Smooth muscle cell (in vitro differentiated cells): ENCODE data around the gene PLAC1. TPM values are rescaled to one million over a fixed set of nuclear protein-coding genes. Genes with fewer than 3 reads are reported as not detected.
A peak's percentile ranks its signal among the peaks of the same experiment; 100 is the strongest.

Experiments
- DNase-seq: peaks from one replicate; lab custom pipeline; 2025; ENCODE audit not compliant: unreplicated experiment; lab: John Stamatoyannopoulos, UW
- H2AFZ ChIP-seq: fragments of 200-600 bp; sonication (generic); 2 replicates; pipeline ENCODE4 v1.6.0; 2016; ENCODE audit warnings: antibody characterized with exemption, low read depth, mild to moderate bottlenecking
- H3F3A ChIP-seq: fragments of 200-600 bp; sonication (generic); 2 replicates; pipeline ENCODE4 v1.6.0; 2017; ENCODE audit warnings: antibody characterized with exemption, low read depth
- H3K27ac ChIP-seq: fragments of 200-600 bp; sonication (generic); 2 replicates; pipeline ENCODE4 v1.5.1; 2016; ENCODE audit warnings: low read depth, mild to moderate bottlenecking
- H3K27me3 ChIP-seq: fragments of 200-600 bp; sonication (generic); 2 replicates; pipeline ENCODE4 v1.6.1; 2016; ENCODE audit warnings: low read depth, mild to moderate bottlenecking
- H3K36me3 ChIP-seq: fragments of 200-600 bp; sonication (generic); 2 replicates; pipeline ENCODE4 v1.5.1; 2016; ENCODE audit warnings: low read depth
- H3K4me1 ChIP-seq: fragments of 200-600 bp; sonication (generic); 2 replicates; pipeline ENCODE4 v1.5.1; 2016; ENCODE audit warnings: low read depth
- H3K4me2 ChIP-seq: fragments of 200-600 bp; sonication (generic); 2 replicates; pipeline ENCODE4 v1.6.0; 2016; ENCODE audit warnings: mild to moderate bottlenecking
- H3K4me3 ChIP-seq: fragments of 200-600 bp; sonication (generic); 2 replicates; pipeline ENCODE4 v1.5.1; 2016; ENCODE audit warnings: mild to moderate bottlenecking
- H3K79me2 ChIP-seq: fragments of 200-600 bp; sonication (generic); 2 replicates; pipeline ENCODE4 v1.6.0; 2016; ENCODE audit warnings: low read depth, mild to moderate bottlenecking
- H3K9ac ChIP-seq: fragments of 200-600 bp; sonication (generic); 2 replicates; pipeline ENCODE4 v1.6.0; 2016; ENCODE audit warnings: low read depth
- H3K9me3 ChIP-seq: fragments of 200-600 bp; sonication (generic); replicated peaks from 2 replicates; pipeline ENCODE4 v1.5.1; 2016; ENCODE audit warnings: low read depth
- H4K20me1 ChIP-seq: fragments of 200-600 bp; sonication (generic); 2 replicates; pipeline ENCODE4 v1.6.0; 2016; ENCODE audit warnings: low read depth
- CTCF ChIP-seq: fragments of 200-600 bp; sonication (generic); IDR thresholded peaks from 2 replicates; pipeline ENCODE4 v1.5.1; 2017; ENCODE audit warnings: borderline replicate concordance, mild to moderate bottlenecking, antibody characterized with exemption; ENCODE audit not compliant: insufficient read depth, poor library complexity, severe bottlenecking
- WGBS: methylation state at CpG from one replicate; pipeline ENCODE4 v1.1.7; 2016; ENCODE audit warnings: low lambda C conversion rate; 5-methylcytosine and 5-hydroxymethylcytosine counted together
- polyA plus RNA-seq: library from polyadenylated mRNA; unstranded; fragments of >200 nt; fragmentation: Nextera tagmentation; extraction: Ambion mirVana; gene quantifications from 2 replicates; pipeline ENCODE4 v1.2.1, GENCODE V29; 2016
- total RNA-seq: library from RNA; depleted of rRNA; stranded (reverse); fragments of >200 nt; gene quantifications from 2 replicates; pipeline ENCODE4 v1.2.3, GENCODE V29; 2014

The PLAC1 gene
- total and polyA plus RNA-seq, 2 experiments from 2014 or later, result 0.31 to 1.1 TPM

GRCh38 chrX:134542485-134542884 is 115.8 kb downstream of the PLAC1 start:
- Histone ChIP-seq H3K9ac (no peak overlapping the region), H3K79me2 (peaks cover 4% of the 10 kb centered on the region), H3K4me3 (no peak overlapping the region), H3F3A (peaks cover 5% of the 10 kb centered on the region), H3K27ac (no peak overlapping the region), H3K9me3 (no peaks in the 10 kb centered on the region), H3K4me2 (no peak overlapping the region), H2AFZ (no peak overlapping the region), H3K36me3 (no peaks in the 10 kb centered on the region), H4K20me1 (no peaks in the 10 kb centered on the region), H3K27me3 (no peaks in the 10 kb centered on the region), H3K4me1 (no peaks in the 10 kb centered on the region)
- WGBS, result 48% methylated on average over 2 of the region's 2 CpGs
- DNase-seq, result no peak
- TF ChIP-seq CTCF, result no peak

- no peak for DNase-seq
- Histone ChIP-seq H3K36me3 (no peaks in the 10 kb centered on the region), H3K4me2 (no peak overlapping the region), H3K27me3 (no peaks in the 10 kb centered on the region), H3K4me1 (no peaks in the 10 kb centered on the region), H3K9ac (no peak overlapping the region), H3K27ac (no peak overlapping the region), H4K20me1 (no peaks in the 10 kb centered on the region), H3F3A (peaks cover 4% of the 10 kb centered on the region), H3K4me3 (no peak overlapping the region), H2AFZ (no peak overlapping the region), H3K9me3 (no peaks in the 10 kb centered on the region), H3K79me2 (no peaks in the 10 kb centered on the region)
- WGBS, result 71% methylated on average over 3 of the region's 3 CpGs
- no peak for TF ChIP-seq CTCF
Observed at GRCh38 chrX:134541906-134542305, 116.4 kb downstream of the PLAC1 start.

GRCh38 chrX:134538316-134538715 is 120.0 kb downstream of the PLAC1 start:
- Histone ChIP-seq H2AFZ (no peak overlapping the region), H3K79me2 (no peaks in the 10 kb centered on the region), H3K9ac (no peak overlapping the region), H3K4me3 (no peak overlapping the region), H3K9me3 (no peaks in the 10 kb centered on the region), H3K36me3 (no peaks in the 10 kb centered on the region), H3K4me1 (no peaks in the 10 kb centered on the region), H3K27ac (no peak overlapping the region), H3F3A (no peaks in the 10 kb centered on the region), H3K4me2 (no peak overlapping the region), H3K27me3 (no peaks in the 10 kb centered on the region), H4K20me1 (no peaks in the 10 kb centered on the region)
- WGBS, result 71% methylated on average over 5 of the region's 5 CpGs
- DNase-seq, result no peak
- no peak for TF ChIP-seq CTCF

- H2AFZ ChIP-seq, result no peak overlapping the region
- H3K9ac ChIP-seq, result no peak overlapping the region
- no peaks in the 10 kb centered on the region for H3F3A ChIP-seq
- no peaks in the 10 kb centered on the region for H3K36me3 ChIP-seq
- TF ChIP-seq CTCF, result no peak
- H3K4me2 ChIP-seq, result no peak overlapping the region
- H4K20me1 ChIP-seq, result no peaks in the 10 kb centered on the region
- peak overlapping the region; percentile 62 for H3K27ac ChIP-seq
- H3K4me3 ChIP-seq, result no peak overlapping the region
- H3K79me2 ChIP-seq, result no peaks in the 10 kb centered on the region
- 57% methylated on average over 5 of the region's 5 CpGs for WGBS
- H3K27me3 ChIP-seq, result no peaks in the 10 kb centered on the region
- no peak for DNase-seq
- no peaks in the 10 kb centered on the region for H3K4me1 ChIP-seq
- H3K9me3 ChIP-seq, result no peaks in the 10 kb centered on the region
Observed at GRCh38 chrX:134537179-134537955, 120.9 kb downstream of the PLAC1 start.
